Medulla oblongata (tissue), 1 donor: Measurements from ENCODE around the gene CPO.

Experiments
- DNase-seq: peaks from one replicate; pipeline ENCODE4 v3.0.0-alpha.2; 2015; ENCODE audit errors: extremely low spot score

CPO gene

GRCh38 chr2:207014424-207014823 is 75.1 kb downstream of the CPO start:
- no peak for DNase-seq

DNA sequence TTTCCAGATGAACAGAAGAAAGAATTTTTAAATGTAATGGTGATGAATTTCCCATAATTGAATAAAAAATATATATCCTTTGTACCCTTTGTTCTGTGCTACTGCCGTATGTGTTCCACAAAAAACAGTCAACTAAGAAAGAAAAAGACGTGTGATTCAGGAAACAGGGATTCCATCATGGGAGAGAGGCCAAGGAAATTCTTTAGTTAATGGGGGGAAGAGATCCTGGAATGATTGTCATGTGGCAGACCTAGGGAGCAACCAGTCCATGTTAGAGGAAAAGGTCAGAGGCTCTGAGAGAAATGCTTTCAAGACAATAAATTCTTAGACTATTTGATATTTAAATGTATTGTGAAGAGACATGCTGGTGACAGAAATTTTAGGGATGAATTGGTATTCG is 76.6 kb downstream of the CPO start:
- DNase-seq = no peak
